GM21528 (cell line): ENCODE data around the gene MIF4GD.

Experiments
- ATAC-seq: cut with Tn5 transposase; IDR thresholded peaks from one replicate; pipeline ENCODE4 v1.9.1; 2021; ENCODE audit warnings: mild to moderate bottlenecking, moderate library complexity; ENCODE audit not compliant: unreplicated experiment, low FRiP score

MIF4GD gene

GRCh38 chr17:75238684-75239191 is 32.3 kb downstream of the MIF4GD start:
- ATAC-seq, result no peak

DNA sequence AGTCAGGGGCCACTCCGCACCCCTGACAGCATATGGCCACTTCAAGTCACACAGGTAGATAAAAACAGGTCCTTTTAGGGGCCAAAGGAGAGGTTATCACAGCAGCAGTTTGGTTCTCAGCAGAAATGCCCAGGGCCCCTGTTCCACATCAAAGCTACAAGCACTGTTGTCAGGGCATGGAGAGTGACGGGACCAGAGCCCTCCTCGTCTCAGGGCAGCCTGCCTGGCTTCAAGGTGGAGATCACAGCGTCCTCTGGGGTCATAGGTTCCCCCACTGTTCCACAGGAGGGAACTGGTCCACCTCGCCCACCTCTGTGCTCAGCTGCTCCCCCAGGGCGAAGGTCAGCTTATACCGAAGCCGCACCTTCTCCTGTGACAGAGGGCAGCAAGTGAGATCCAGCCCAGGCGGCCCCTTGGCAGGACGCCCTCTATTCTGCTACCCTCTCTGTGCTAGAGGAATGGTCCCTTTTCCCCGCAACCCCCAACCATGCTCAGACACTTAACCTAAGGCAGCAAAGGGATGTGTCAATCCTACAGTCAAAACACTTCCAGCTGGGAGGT is 32.9 kb downstream of the MIF4GD start:
- no peak for ATAC-seq

- no peak for ATAC-seq
These were observed 33.7 kb downstream of the MIF4GD start for GRCh38 chr17:75237100-75238014.

DNA sequence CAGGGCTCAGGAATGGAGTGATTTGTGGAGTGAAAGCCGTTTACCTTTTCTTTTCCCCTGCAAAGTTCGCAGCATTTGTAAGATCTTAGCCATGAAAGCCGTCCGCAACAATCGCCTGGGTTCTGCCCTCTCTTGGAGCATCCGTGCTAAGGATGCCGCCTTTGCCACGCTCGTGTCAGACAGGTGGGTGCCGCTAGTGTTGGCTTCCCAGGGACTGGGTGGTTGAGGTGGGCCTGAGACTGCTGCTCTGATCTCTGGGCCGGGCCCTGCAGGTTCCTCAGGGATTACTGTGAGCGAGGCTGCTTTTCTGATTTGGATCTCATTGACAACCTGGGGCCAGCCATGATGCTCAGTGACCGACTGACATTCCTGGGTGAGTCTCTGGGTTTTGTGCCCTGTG is 38.2 kb downstream of the MIF4GD start:
- no peak for ATAC-seq

DNA sequence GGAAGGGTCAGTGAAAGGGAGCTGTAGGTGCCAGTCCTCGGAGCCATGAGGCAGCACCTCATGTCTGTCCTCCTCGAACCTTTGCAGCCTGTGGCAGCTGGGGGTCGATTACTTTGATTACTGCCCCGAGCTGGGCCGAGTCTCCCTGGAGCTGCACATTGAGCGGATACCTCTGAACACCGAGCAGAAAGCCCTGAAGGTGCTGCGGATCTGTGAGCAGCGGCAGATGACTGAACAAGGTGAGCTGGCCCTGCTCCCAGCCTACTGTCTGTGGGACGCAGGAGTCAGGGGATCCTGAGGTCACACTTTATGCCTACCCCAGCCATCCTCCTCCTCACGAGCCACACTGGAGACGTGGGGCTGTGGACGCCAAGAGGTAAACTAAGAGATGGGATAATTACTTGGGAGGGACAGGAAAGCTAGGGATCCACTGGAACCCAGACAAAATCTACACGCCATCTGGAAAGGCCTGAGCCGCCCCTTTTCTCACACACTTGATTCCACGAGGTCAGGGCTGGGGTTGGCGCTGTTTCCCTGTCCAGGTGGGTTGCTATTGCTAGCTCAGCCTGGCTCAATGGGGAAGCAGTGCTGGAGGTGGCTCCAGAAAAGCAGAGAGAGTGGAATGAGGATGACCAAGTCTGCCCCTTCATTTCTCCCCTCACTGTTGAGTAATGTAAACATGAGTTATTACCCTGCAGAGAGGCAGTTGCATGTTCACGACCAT is 39.1 kb downstream of the MIF4GD start:
- no peak for ATAC-seq

DNA sequence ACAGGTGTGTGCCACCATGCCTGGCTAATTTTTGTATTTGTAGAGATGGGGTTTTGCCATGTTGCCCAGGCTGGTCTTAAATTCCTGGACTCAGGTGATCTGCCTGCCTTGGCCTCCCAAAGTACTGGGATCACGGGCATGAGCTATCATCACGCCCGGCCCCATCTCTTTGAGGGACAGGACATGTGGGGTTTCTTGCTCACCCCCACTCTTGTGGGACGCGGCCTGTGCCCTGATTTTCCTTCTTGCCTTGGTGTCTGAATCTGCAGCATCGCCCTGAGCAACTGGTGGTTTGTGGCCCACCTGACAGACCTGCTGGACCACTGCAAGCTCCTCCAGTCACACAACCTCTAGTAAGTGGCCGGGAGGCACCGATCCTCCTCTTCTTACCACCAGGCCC is 40.0 kb downstream of the MIF4GD start:
- ATAC-seq, result no peak

DNA sequence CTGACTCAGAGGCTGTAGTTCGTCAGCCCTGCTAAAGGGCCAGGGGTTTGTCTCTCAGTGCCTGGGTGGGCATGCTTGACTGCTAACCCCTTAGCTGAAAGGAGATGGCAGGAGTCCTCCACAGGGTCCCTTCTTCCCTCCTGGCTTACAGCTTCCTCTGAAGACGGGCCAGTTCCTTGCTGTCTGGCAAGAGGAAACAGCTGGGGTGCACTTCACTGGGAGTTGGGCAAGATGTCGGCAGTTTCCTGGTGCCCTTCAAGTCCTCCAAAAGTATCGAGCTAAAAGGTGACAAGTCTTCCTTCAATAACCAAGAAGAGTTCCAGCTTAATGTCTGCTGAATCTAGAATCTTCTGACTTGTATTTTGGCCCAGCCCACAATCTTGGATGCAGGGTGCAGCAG is 42.2 kb downstream of the MIF4GD start:
- ATAC-seq, result no peak

DNA sequence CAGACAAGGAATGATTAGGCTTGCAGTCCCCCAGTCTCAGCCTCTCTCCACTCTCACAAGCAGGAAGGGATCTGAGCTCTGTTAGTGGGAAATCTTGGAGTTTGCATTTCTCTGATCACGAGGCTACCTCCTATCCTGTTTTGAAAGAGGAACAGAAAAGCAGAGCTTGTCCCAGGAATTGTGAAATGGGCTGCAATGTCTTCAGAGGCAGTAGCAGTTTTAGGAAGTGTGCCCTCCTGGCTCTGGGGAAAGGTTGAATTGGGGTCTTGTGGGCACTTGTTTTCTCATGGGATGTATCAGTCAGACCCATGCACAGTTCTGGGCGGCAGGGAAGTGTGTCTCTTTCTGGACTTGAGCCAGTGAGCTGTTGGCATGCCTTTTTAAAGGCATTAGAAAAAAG is 42.7 kb downstream of the MIF4GD start:
- no peak for ATAC-seq

DNA sequence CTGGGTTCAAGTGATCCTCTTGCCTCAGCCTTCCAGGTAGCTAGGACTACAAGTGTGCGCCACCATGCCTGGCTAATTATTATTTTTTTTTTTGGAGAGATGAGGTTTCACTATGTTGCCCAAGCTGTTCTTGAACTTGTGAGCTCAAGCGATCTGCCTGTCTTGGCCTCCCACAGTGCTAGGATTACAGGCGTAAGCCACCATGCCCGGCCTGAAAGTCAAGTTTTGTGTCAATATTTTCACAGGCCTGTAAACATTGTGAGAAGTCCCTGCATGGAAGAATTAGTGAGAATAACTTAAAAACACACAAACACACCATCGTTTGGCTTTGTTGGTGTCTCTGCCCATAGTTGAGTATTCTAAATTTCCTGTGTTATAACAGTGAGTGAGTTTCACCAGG is 43.3 kb downstream of the MIF4GD start:
- no peak for ATAC-seq

DNA sequence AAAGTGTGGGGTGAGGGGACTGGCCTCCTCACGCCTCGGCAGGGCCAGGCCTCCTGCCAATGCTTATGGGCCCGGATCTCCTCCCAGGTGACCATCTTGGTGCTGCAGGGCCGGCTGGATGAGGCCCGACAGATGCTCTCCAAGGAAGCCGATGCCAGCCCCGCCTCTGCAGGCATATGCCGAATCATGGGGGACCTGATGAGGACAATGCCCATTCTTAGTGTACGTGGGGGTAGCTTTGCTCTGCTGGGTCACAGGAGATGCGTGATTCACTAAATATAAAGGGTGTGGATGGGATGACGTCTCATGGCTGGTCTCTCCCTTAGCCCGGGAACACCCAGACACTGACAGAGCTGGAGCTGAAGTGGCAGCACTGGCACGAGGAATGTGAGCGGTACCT is 46.0 kb downstream of the MIF4GD start:
- ATAC-seq, result no peak

DNA sequence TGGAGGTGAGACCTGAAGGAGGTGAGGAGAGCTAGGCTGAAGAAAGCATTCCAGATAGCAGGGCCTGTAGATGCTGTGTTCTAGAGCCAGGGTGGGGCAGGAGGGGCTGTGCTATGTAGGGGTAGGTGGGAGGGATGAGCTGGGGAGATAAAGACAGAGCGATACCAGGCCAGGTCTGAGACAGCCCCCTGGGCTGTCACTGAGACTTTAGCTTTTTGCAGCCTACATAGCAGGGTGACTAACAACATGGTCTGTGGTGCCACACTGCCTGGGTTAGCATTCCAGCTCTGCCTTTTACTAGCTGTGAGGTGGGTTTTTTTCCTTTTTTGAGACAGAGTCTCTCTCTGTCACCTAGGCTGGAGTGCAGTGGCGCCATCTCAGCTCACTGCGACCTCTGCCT is 51.2 kb downstream of the MIF4GD start:
- no peak for ATAC-seq

DNA sequence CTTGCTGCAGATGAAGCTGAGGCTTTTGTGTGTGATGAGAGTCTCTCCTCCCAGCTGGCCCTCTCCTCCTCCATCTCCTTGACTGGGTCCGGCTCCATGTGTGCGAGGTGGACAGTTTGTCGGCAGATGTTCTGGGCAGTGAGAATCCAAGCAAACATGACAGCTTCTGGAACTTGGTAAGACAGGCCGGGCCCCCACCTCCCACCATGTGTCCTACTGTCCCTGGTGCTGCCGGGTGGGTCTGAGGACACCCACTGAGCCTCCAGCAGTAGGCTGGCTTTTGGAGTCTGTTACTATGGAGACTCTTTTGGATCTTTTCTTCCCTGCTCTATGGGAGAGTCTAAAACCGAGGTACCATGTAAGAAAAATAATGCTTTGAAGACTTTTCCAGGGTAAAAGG is 52.9 kb downstream of the MIF4GD start:
- no peak for ATAC-seq
